HG02870 (cell line): ENCODE data around the gene TYROBP.
"Not testable (repeated sequence)": the region's sequence is repeated elsewhere in the genome, so short reads cannot be mapped to it uniquely, and the experiment has no call there.

Source experiments
- ATAC-seq: cut with Tn5 transposase; IDR thresholded peaks from one replicate; pipeline ENCODE4 v1.9.1; 2021; ENCODE audit warnings: mild to moderate bottlenecking, moderate library complexity; ENCODE audit not compliant: unreplicated experiment

Gene TYROBP

DNA sequence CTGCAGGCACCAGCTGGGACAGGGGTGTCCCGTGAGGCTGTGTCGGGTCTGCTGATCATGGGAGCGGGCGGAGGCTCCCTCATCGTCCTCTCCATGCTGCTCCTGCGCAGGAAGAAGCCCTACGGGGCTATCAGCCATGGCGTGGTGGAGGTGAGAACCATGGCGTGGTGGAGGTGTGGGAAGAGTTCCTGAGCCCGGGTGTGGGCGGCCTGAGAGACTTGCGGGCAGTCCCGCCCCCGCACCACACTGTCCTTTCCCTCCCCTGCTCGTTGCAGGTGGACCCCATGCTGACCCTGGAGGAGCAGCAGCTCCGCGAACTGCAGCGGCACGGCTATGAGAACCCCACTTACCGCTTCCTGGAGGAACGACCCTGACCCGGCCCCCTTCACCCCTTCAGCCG, 29.0 kb downstream of the TYROBP start:
- no peak for ATAC-seq

DNA sequence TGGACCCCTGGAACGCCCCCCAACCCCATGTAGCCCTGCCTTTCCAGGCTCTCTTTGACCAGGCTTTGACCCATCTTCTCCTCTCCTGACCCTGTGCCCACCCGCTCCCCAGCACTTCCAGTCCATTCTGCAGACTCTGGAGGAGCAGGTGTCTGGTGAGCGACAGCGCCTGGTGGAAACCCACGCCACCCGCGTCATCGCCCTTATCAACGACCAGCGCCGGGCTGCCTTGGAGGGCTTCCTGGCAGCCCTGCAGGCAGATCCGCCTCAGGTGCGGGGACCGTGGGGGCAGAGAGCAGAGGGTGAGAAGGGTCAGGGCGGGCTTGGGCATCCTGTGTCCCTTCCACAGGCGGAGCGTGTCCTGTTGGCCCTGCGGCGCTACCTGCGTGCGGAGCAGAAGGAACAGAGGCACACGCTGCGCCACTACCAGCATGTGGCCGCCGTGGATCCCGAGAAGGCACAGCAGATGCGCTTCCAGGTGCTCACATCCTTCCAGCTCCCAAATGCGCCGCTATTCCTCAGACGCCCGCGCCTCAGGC, 33.6 kb downstream of the TYROBP start:
- no peak for ATAC-seq

DNA sequence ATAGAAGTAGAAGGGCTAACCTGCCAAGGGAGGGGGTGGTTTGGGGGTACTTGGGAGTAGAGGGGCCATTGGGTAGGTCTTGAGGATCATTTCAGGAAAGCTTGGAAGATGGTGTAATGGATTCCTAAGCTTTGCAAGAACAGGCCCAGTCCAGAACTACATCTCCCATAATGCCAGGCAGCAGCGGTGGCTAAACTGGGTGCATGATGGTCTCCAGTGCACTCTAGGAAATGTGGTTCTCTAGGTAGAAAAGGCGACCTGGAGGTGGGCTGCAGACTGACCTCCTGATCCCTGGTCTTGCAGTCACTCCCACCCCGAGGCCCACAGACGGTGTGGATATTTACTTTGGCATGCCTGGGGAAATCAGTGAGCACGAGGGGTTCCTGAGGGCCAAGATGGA, 35.9 kb downstream of the TYROBP start:
- no peak for ATAC-seq

DNA sequence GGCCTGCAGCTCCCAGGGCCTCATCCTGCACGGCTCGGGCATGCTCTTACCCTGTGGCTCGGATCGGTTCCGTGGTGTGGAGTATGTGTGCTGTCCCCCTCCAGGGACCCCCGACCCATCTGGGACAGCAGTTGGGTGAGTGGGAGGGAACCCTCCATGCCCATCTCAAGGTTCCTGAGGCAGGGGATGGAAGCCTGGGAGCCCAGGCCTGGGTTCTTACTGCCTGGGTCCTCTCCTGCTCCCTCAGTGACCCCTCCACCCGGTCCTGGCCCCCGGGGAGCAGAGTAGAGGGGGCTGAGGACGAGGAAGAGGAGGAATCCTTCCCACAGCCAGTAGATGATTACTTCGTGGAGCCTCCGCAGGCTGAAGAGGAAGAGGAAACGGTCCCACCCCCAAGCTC, 36.5 kb downstream of the TYROBP start:
- ATAC-seq, result no peak

DNA sequence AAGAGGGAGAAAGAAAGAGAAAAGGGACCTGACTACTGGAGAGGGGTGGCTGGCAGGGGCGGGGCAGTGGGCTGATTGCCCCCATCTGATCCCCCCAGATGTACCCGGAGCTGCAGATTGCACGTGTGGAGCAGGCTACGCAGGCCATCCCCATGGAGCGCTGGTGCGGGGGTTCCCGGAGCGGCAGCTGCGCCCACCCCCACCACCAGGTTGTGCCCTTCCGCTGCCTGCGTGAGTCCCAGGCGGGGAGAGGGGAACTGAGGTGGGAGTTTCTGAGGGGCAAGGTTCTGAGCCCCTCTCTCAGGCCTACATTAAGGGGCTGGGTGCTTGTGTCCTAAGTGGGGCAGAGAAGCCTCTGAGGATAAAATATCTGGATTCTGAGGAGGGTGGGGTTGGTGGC, 37.3 kb downstream of the TYROBP start:
- ATAC-seq, result no peak

DNA sequence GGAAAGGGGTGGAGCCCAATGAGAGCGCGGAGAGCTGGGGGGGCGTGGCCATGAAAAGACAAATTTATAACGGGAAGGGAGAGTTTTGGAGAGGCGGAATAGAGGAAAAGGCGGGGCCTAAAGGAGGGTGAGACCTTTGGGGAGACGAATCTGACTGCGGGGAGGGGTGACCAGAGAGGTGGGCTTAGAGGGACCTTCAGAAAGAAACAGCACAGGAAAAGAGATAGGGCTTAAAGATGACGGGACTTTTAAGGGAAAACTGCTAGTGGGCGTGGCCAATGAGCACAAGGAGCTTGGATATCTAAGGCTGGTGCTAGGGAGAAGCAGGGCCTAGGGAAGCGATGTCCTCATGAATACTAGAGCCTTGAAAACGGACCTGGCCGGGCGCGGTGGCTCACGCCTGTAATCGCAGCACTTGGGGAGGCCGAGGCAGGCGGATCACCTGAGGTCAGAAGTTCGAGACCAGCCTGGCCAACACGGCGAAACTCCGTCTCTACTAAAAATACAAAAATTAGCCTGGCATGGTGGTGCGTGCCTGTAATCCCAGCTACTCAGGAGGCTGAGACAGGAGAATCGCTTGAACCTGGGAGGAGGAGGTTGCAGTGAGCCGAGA, 37.9 kb downstream of the TYROBP start:
- not testable (repeated sequence) for ATAC-seq

DNA sequence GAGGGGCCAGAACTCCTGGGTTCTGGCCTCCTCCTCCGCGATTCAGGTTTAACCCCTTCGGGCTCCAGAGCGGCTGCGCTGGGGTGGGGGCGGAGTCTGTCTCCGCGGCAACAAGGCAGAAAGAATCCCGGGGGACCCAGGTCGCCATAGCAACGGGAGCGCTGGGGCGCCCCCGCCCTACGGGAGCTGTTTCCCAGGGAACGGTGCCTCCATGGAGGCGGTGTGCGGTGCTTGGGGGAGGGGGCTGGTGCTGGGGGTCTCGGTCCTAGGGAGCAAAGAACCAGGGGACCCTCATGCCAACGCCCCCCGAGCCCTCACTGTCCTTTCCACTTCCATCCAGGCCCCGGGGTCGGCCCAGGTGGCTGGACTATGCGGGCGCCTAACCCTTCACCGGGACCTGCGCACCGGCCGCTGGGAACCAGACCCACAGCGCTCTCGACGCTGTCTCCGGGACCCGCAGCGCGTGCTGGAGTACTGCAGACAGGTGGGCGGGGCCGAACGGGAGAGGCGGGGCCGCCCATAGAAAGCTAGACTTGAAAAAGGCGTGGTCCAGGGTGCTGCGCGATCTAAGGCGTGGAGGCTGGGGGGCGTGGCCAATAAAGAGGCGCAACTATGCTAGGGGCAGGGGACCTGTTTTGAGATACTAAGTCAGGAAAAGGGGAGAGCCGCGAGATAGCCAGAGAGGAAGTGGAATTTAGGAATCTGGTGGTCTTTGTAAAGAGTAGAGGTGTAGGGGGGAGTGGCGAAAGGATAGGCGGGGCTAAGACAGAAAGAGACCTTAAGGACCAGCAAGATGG, 38.6 kb downstream of the TYROBP start:
- no peak for ATAC-seq

DNA sequence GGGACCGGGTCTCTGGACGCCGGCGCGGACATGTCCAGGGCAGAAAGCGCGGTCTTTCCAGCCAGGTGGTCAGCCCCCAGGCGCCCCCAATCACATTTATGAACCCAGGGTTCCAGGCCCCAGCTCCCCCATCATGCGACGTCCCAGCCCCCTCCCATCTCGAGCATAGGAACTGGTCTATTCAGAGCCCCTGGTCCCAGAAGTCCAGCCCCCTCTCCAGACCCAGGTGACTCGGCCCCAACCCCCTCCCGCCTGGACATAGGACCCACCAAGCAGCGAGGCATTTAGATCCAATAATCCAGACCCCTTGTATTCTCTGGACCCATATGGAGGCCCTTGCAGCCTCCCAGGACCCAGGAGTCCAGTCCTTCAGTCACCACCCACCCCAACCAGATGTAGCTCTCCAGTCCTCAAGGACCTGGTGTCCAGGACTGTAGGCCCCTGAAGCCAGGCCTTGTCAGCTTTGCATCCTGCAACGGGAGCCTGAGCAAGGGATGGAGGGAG, 39.2 kb downstream of the TYROBP start:
- ATAC-seq, result no peak

DNA sequence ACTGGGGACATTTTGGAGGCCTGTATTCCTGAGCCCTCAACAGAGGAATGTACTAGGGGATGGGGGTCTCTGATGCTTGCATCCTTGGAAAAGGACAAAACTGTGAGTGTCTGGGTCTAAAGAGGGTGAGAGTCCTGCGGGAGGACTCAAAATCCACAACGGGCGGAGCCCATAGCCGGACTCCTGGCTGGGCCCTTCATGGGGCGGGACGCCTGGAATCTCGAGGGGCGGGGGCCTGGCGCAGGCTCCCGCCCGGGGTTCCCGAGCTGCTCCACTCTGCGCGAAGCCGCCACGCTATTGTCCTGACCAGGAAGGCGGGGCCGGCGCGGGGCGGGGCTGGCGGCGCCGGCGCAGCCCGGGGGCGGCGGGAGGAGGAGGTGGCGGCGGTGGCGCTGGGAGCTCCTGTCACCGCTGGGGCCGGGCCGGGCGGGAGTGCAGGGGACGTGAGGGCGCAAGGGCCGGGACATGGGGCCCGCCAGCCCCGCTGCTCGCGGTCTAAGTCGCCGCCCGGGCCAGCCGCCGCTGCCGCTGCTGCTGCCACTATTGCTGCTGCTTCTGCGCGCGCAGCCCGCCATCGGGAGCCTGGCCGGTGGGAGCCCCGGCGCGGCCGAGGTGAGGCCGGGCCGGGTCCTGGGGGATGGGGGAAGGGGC, 39.8 kb downstream of the TYROBP start, which contains the start of gene APLP1:
Gene APLP1 (plus strand): TSS at position 403 of the 651 bp plus-strand sequence. CDS start 63 bp downstream, at position 466.
- ATAC-seq, result no peak

DNA sequence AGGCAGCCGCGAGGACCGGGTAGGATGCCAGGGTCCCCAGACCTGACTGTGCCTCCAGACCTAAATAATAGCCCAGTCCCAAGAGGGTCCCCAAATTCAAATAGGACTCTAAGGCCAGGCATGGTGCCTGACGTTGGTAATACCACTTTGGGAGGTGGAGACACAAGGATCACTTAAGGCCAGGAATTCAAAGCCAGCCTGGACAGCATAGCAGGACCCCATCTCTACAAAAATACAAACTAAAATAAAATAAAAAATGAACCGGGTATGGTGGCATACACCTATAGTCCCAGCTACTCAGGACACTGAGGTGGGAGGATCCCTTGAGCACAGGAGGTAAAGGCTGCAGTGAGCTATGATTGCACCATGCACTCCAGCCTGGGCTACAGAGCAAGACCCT, 45.1 kb downstream of the TYROBP start:
- no peak for ATAC-seq

DNA sequence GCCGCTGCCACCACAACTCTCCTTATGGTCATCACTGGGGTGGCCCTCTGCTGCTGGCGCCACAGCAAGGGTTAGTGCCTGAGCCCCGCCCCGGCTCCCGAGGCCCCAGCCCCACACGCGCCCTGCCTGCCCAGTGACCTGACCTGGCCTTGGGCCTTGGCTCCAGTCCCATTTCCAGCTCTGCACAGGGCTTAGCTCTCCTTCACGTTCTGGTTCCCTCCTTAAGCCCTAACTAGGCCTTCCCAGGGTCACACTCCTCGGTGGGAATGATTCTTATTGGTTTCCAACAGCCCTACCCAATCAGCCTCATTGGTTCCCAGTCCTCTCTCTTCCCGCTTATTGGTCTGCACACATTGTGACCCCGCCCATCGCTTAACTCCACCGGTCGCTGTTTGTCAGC, 45.6 kb downstream of the TYROBP start:
- ATAC-seq, result no peak

DNA sequence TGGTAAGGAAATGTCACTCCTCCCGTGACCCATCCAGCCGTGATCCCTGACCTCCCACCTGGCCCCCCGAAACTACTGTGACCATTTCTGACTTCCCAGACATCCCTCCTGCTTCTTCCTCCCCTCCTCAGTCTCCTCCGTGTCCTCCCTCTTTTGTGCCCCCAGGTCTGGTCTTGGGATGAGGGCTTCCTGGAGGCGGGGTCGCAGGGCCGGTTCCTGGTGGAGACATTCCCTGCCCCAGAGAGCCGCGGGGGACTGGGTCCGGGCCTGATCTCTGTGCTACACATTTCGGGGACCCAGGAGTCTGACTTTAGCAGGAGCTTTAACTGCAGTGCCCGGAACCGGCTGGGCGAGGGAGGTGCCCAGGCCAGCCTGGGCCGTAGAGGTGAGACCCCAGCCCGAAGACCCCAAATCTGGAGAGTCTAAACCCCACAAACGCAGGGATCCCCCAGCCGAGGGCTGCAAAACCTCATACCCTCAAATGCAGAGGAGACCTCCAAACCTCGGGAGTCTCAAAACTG, 46.4 kb downstream of the TYROBP start:
- ATAC-seq, result no peak

DNA sequence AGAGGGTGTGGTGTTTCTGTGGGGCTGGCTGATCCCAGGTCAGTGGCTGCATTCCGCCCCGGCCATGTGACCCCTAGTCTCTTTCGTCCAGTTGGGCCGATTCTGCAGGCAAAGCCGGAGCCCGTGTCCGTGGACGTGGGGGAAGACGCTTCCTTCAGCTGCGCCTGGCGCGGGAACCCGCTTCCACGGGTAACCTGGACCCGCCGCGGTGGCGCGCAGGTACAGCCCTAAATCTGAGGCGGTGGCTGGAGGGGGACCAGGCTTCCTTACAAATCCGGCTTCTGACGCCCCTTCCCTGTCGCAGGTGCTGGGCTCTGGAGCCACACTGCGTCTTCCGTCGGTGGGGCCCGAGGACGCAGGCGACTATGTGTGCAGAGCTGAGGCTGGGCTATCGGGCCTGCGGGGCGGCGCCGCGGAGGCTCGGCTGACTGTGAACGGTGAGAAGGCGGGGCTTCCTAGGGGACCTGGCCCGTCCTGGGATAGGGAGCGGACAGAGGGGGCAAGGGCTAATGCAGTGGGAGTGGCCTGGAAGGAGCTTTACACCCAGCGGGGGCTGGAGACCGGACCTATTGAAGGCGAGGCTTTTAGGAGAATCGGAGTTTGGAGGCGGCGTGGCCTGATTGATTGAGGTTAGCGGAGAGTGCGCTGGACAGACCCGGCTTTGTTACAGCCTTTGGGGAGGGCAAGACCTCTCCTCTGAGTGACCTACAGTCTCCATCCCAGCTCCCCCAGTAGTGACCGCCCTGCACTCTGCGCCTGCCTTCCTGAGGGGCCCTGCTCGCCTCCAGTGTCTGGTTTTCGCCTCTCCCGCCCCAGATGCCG, 47.1 kb downstream of the TYROBP start:
- ATAC-seq, result no peak

DNA sequence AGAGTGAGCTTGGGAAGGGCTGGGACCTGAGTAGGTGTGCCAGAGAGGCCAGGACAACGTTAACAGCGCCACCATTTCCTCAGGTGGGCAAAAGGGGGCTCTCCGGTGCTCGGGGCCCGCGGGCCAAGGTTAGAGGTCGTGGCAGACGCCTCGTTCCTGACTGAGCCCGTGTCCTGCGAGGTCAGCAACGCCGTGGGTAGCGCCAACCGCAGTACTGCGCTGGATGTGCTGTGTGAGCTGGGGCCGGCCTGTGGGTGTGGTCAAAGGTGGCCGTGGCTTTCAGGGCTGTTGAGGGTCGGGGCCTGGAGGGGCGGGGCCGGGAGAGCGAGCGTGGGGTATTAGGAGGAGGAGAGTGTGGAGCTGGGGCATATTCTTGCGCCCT, 47.7 kb downstream of the TYROBP start:
- ATAC-seq, result no peak

DNA sequence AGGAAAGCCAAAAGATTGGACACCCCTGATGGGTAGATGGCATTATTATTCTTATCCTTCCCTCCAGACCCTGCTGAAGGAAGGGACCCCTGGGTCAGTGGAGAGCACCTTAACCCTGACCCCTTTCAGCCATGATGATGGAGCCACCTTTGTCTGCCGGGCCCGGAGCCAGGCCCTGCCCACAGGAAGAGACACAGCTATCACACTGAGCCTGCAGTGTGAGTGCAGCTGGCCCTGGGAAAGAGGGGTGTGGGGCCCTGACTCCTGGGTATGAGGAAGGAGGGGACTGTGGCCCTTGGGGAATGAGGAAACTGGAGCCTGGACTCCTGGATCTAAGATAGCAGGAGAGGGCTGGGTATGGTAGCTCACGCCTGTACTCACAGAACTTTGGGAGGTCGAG, 48.7 kb downstream of the TYROBP start:
- ATAC-seq, result no peak

DNA sequence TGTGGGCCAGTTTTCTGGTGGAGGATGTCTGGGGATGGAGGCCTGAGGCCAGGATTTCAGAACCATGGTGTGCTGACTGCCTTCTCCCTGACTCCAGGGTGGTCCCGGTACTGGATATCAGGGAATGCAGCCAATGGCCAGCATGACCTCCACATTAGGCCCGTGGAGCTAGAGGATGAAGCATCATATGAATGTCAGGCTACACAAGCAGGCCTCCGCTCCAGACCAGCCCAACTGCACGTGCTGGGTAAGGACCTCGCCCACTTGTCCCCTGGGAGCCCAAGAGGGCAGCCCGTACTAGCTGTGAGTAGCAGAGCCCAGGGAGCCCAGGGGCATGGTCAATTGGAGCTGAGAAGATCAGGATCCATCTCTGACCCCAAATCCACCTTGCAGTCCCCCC, 49.8 kb downstream of the TYROBP start:
- ATAC-seq, result no peak

DNA sequence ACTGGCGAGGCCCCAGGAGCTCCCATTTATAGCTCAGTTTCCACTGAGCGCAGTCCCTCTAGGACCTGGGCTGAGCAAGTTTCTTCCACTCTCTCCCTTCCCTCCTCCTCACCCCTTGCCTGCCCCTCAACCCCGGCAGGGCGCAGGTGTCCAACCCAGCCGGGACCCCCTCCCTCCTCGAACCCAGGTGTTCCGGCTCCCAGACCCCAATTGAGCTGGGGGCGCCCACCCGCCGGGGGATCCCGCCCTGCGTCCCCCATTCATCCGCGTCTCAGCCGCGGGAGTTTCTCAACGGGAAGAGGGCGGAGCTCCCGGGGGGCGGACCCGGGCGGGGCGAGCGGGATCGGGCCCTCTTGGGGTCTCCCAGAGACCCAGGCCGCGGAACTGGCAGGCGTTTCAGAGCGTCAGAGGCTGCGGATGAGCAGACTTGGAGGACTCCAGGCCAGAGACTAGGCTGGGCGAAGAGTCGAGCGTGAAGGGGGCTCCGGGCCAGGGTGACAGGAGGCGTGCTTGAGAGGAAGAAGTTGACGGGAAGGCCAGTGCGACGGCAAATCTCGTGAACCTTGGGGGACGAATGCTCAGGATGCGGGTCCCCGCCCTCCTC, 51.4 kb downstream of the TYROBP start, which contains the start of gene KIRREL2:
Gene KIRREL2 (plus strand): TSS at position 366 of the 604 bp plus-strand sequence. CDS start 209 bp downstream, at position 575.
- no peak for ATAC-seq
